Heart right ventricle (tissue), 16 donors: ENCODE data around the gene PCGF1. TPM values are rescaled to one million over a fixed set of nuclear protein-coding genes. Genes with fewer than 3 reads are reported as not detected.

ENCODE experiments used
- ATAC-seq, 8 donors: fragments of 200-7000 bp; cut with Tn5 transposase; one replicate each; pipeline ENCODE4 v1.9.1; 2020; ENCODE audit warnings: mild to moderate bottlenecking in 8 of 8, moderate library complexity in 8 of 8, moderate number of reproducible peaks in 1 of 8
- DNase-seq, 2 donors: peaks; one replicate each; pipeline ENCODE4 v3.0.0-alpha.2; 2020
- H3K27ac ChIP-seq, 10 donors: fragments of 200-600 bp; sonication (generic) in 2 of 10; one replicate each; pipeline versions ENCODE4 v1.5.0 to v1.8.0; 2020 to 2022; ENCODE audit warnings: mild to moderate bottlenecking in 3 of 10
- H3K27me3 ChIP-seq, 7 donors: fragments of 200-600 bp; one replicate each; pipeline ENCODE4 v1.8.0; 2021 to 2022; ENCODE audit warnings: mild to moderate bottlenecking in 2 of 7
- H3K36me3 ChIP-seq, 9 donors: fragments of 200-600 bp; sonication (generic) in 1 of 9; one replicate each; pipeline versions ENCODE4 v1.5.0 to v1.8.0; 2020 to 2022; ENCODE audit warnings: mild to moderate bottlenecking in 2 of 9
- H3K4me1 ChIP-seq, 9 donors: fragments of 200-600 bp; sonication (generic) in 1 of 9; one replicate each; pipeline versions ENCODE4 v1.5.0 to v1.8.0; 2020 to 2022; ENCODE audit warnings: mild to moderate bottlenecking in 4 of 9
- H3K4me3 ChIP-seq, 10 donors: fragments of 200-600 bp; sonication (generic) in 2 of 10; one replicate each; pipeline versions ENCODE4 v1.5.0 to v1.8.0; 2020 to 2022; ENCODE audit warnings: mild to moderate bottlenecking in 7 of 10, moderate library complexity in 2 of 10
- H3K9me3 ChIP-seq, 11 donors: fragments of 200-600 bp in 10 of 11; sonication (generic) in 2 of 11; one replicate each; pipeline versions ENCODE4 v1.5.0 to v1.8.0; 2013 to 2022; ENCODE audit warnings: mild to moderate bottlenecking in 2 of 11, control low read depth in 1 of 11, moderate library complexity in 1 of 11
- CTCF ChIP-seq, 9 donors: fragments of 200-600 bp; sonication (generic) in 2 of 9; IDR thresholded peaks; one replicate each; pipeline versions ENCODE4 v1.5.0 to v1.8.0; 2021 to 2022; ENCODE audit warnings: antibody characterized with exemption in 9 of 9, mild to moderate bottlenecking in 5 of 9, moderate library complexity in 1 of 9
- WGBS, 2 donors: extraction: QIAGEN DNeasy Blood & Tissue Kit; methylation state at CpG; one replicate each; pipeline ENCODE4 v1.1.7; 2013; ENCODE audit warnings: inconsistent platforms in 1 of 2; 5-methylcytosine and 5-hydroxymethylcytosine counted together
- intact Hi-C, 10 donors: fragments of 100-400 bp; cut with DNase I; formaldehyde crosslinking; loops; one replicate each; pipeline versions ENCODE4 v1.11.1 to v1.14.2; 2022
- polyA plus RNA-seq, 2 donors: library from polyadenylated mRNA; stranded (reverse); fragments of 200-250 nt; gene quantifications; one replicate each; pipeline ENCODE4 v1.2.3, GENCODE V29; 2013
- total RNA-seq, 10 donors: library from RNA; stranded (reverse); fragmentation: NEBNext Ultra II Directional in 3 of 10; extraction: Animal tissue kit (Norgen Biotek cat#: 25700) in 3 of 10; gene quantifications; one replicate each; pipeline versions ENCODE4 v1.2.1 to v1.2.4, GENCODE V29; 2021 to 2023
- donor health status: Arrhythmogenic right ventricular cardiomyopathy.
- donor health status: ischemic (EF 13 %, LVEDD 7.1; RV severe dilation, severe dysfunction).
- donor health status: healthy with polysubstance abuse.
- donor health status: DM: no; HTN: yes; CAD: no.
- donor health status: DM: no; HTN: no; CAD: no.
- donor health status: ischemic (EF 25% LVEDD 6.9; RV normal size, moderate dysfunction).
- donor health status: ischemic (EF 25% LVEDD 5.7; RV mildly dilated, moderate dysfunction).
- donor health status: healthy.
- donor health status: DM: yes; HTN: yes; CAD: no.
- donor health status: Ischemic cardiomyopathy.
- donor health status: ischemic (EF 35%, LVEDD 5.7; RV mildly dilated, moderate dysfunction).
- donor health status: nonischemic (EF 11% LVEDD 7.7; RV severe dilation, severe dysfunction).
- donor health status: DM: yes; HTN: yes; CAD: no.
- donor health status: PGD.
- donor health status: ischemic (EF 29% LVEDD 5.4; RV normal size, mild dysfunction).
- donor health status: nonischemic (EF 23%, LVEDD 6.1; RV moderate dilation, normal function).

PCGF1 gene
- total and polyA plus RNA-seq, 12 donors = 10.7 to 27.7 (median 16.0) TPM

GRCh38 chr2:74501335-74502071 is 6.0 kb downstream of the PCGF1 start:
- Histone ChIP-seq H3K27ac (no peak overlapping the region), H3K9me3 (no peaks in the 10 kb centered on the region), H3K27me3 (peaks cover 9 to 74% (median 67%) of the 10 kb centered on the region in 7 donors), H3K4me3 (peak overlapping the region in 2 of 10 donors; percentile 68 to 85), H3K4me1 (peaks cover 19 to 77% (median 63%) of the 10 kb centered on the region in 9 donors), H3K36me3 (peaks cover 0 to 20% (median 3%) of the 10 kb centered on the region in 9 donors)
- DNase-seq (no peak), ATAC-seq (no peak)
- 64 to 74% methylated on average over 18 of the region's 18 CpGs for WGBS, 2 donors
- intact Hi-C loops = loop anchor here in 4 of 10 donors (2.0 to 5.0 kb wide), 2 partner anchors 27 to 86 kb away; partner anchors contain the start of genes AUP1 (in 1 of the 4) and HTRA2 (in 1 of the 4)
- TF ChIP-seq CTCF (IDR thresholded peaks at IDR 0.05) = no peak

DNA sequence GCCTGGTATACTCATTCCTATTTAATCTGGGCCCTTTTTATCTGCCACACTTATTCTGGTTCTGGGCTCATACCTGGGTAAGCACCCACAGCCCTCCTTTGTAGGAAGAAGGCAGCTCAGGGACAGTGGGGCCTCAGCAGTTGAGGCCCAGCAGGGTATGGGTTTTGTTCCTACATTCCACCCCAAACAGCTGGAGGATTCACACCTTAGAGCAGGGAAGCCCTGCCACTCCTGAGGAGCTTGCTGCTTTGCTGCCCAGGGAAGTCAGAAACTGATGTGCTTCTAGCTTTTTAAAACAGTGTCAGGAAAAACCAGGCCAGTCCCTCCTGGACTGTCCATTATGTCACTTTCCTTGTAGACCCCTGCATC is 6.9 kb downstream of the PCGF1 start:
- intact Hi-C loops = loop anchor here in 3 of 10 donors (5.0 kb wide), 1 partner anchor 87 kb away; no protein-coding TSS in a partner anchor
- Histone ChIP-seq H3K36me3 (peaks cover 0 to 13% (median under 1%) of the 10 kb centered on the region in 9 donors), H3K27me3 (peaks cover 9 to 74% (median 66%) of the 10 kb centered on the region in 7 donors), H3K4me1 (peaks cover 11 to 68% (median 53%) of the 10 kb centered on the region in 9 donors), H3K27ac (no peak overlapping the region), H3K9me3 (no peaks in the 10 kb centered on the region), H3K4me3 (no peak overlapping the region)
- no peak for DNase-seq
- no peak for ATAC-seq
- no peak for TF ChIP-seq CTCF (IDR thresholded peaks at IDR 0.05)

- Histone ChIP-seq H3K4me1 (peaks cover 11 to 63% (median 48%) of the 10 kb centered on the region in 9 donors), H3K4me3 (peak overlapping the region in 3 of 10 donors; percentile 34 to 42 (median 40))
- intact Hi-C loops = loop anchor here in 3 of 10 donors (5.0 kb wide), 1 partner anchor 87 kb away; no protein-coding TSS in a partner anchor
Observed at GRCh38 chr2:74499940-74500577, 7.4 kb downstream of the PCGF1 start.

More at GRCh38 chr2:74499940-74500577, 7.4 kb downstream of the PCGF1 start:
- DNase-seq (no peak), ATAC-seq (no peak)
- Histone ChIP-seq H3K27ac (no peak overlapping the region), H3K27me3 (peaks cover 9 to 74% (median 66%) of the 10 kb centered on the region in 7 donors), H3K9me3 (no peaks in the 10 kb centered on the region), H3K36me3 (peaks cover 0 to 8% (median 0%) of the 10 kb centered on the region in 9 donors)
- no peak for TF ChIP-seq CTCF (IDR thresholded peaks at IDR 0.05)
- whole genome bisulfite sequencing, 2 donors = 36 to 42% methylated on average over 15 of the region's 15 CpGs
